T-helper 2 cell treated with Interferon-gamma antibody and Interleukin-4, amounts not matched to agents 100 ng/mL and 5 ng/mL, for 36 hours (primary cell): ENCODE data around the gene CYP4B1. TPM values are rescaled to one million over a fixed set of nuclear protein-coding genes. Genes with fewer than 3 reads are reported as not detected.
"Not testable (repeated sequence)": the region's sequence is repeated elsewhere in the genome, so short reads cannot be mapped to it uniquely, and the experiment has no call there.

Experiments
- intact Hi-C: fragments of 100-400 bp; cut with micrococcal nuclease; formaldehyde crosslinking; loops from one replicate; pipeline ENCODE4 v1.15.1; 2023
- total RNA-seq: library from RNA; stranded (reverse); gene quantifications from 2 replicates; pipeline ENCODE4 v1.2.3, GENCODE V29; 2022

Gene CYP4B1
- total RNA-seq, 1 donor from 2014 or later, result not detected

DNA sequence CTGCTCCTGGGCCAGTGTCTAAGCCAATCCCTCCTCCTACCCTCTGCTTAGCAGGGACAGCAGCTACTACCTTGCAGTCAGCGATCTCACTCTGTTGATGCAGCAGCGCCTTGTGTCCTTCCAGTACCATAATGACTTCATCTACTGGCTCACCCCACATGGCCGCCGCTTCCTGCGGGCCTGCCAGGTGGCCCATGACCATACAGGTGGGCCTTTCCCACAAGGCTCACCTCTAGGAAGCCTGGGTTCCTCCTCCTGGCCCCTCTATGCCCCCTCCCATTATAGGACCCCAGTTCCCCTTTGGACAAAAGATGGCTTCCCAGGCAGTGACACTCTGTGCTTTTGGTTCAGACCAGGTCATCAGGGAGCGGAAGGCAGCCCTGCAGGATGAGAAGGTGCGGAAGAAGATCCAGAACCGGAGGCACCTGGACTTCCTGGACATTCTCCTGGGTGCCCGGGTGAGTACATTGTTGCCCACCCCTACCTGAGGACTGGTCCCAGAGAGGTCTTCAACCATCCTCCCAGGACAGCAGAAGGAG lies 15.1 kb downstream of the CYP4B1 start:
- intact Hi-C loops, result no loop called here

DNA sequence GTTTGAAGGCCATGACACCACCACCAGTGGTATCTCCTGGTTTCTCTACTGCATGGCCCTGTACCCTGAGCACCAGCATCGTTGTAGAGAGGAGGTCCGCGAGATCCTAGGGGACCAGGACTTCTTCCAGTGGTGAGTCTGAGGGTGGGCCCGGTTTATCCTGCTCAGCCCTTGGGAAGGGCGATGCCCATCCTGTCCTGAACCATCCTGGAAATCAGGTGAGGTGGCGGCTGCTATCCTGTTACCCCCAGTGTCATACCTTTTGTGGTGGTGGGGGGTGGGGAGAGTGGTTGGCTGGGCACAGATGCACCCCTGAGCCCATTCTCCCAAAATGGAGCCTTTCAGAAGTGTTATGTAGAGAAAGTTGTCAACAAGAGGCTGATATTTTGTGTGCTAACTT lies 16.3 kb downstream of the CYP4B1 start:
- intact Hi-C loops, result no loop called here

DNA sequence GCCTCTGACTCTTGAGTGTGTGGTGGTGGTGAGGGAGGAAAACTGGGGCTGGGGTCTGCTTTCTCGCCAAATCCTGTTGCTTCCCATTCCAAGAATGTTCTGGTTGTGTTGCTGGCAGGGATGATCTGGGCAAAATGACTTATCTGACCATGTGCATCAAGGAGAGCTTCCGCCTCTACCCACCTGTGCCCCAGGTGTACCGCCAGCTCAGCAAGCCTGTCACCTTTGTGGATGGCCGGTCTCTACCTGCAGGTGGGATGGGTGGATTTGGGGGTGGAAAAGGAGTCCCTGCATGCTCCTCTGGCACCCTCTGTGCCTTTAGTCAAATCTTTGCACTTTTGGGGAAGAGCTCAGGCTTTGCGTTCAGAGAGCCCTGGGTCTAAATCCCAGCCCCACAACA lies 18.1 kb downstream of the CYP4B1 start:
- intact Hi-C loops, result no loop called here

- intact Hi-C loops, result no loop called here
These were observed 19.0 kb downstream of the CYP4B1 start for GRCh38 chr1:46817814-46818213.

GRCh38 chr1:46818591-46818990 lies 19.7 kb downstream of the CYP4B1 start:
- intact Hi-C loops, result no loop called here

DNA sequence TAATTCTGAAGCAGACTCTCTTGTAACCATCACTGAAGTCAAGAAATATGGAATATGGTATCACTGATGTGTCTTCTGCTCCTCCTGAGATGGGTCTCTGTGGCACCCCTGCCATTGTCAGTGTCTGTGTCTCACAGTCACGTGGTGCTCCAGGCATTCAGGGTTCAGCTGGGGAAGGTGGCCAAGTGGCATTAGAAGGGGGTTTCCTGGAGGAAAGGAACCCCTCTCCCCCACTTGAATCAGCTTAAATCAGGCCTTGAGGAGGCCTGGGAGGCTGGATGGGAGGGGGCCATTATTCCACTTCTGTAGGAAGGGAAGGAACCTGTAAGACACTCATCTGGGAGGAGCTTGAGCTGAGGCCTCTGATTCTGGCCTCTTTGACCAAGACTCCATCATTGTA lies 20.5 kb downstream of the CYP4B1 start:
- intact Hi-C loops, result no loop called here

GRCh38 chr1:46820076-46820475 lies 21.2 kb downstream of the CYP4B1 start:
- intact Hi-C loops, result no loop called here

DNA sequence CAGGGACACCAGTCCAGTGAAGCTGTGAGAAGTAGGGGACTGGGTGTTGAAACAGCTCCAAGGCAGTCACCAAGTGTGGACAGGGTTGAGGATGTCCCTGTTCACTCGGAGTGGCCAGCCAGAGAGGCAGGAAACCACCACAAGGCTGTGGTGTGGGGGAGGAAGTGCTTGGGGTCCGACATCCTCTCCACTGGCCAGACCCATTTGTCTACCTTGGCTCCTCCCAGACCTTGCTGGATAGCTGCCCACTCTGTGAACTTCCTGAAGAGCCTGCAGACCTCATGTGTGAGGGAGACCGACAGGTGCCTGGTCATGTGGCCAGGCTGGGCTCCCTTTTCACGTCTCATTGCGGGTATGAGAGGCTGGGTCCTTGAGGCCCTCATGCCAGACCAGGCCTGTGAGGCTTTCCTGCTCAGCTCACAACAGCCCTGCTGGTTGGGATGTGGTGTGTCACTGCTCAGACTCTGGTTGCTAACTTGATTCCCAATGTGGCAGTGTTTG lies 21.8 kb downstream of the CYP4B1 start:
- intact Hi-C loops, result no loop called here

DNA sequence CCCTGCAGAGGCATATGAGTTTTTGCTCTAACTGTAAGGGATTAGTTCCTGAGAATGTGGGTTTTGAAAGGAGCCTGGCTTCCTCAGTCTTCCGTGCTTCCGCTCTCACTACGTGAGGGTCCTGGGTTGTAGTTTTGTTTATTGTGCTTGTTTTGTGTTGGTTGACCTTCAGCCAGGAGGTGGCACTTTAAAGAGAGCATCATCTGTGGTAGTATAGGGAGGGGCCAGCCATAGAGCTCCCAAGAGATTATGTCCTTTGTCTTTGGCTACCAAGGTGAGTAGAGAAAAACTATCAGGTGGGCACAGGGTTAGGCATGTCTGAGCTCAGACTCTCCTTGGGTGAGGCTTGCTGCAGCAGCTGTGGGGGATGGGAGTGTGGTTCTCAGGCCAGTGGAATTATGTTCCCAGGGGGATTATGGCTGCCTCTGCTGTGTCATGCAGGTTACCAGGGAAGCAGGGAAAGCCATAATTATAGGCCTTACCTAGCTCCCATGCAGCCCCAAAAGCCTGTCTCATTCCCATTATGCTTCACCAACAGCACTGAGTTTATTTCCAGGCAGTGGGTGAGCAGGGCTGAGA lies 23.5 kb downstream of the CYP4B1 start:
- intact Hi-C loops, result no loop called here

GRCh38 chr1:46823151-46823550 lies 24.3 kb downstream of the CYP4B1 start:
- intact Hi-C loops, result no loop called here

DNA sequence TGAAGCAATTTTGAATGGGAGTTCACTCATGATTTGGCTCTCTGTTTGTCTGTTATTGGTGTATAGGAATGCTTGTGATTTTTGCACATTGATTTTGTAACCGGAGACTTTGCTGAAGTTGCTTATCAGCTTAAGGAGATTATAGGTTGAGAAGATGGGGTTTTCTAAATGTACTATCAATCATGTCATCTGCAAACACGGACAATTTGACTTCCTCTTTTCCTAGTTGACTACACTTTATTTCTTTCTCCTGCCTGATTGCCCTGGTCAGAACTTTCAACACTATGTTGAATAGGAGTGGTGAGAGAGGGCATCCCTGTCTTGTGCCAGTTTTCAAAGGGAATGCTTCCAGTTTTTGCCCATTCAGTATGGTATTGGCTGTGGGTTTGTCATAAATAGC lies 28.0 kb downstream of the CYP4B1 start:
- intact Hi-C loops, result not testable (repeated sequence)

DNA sequence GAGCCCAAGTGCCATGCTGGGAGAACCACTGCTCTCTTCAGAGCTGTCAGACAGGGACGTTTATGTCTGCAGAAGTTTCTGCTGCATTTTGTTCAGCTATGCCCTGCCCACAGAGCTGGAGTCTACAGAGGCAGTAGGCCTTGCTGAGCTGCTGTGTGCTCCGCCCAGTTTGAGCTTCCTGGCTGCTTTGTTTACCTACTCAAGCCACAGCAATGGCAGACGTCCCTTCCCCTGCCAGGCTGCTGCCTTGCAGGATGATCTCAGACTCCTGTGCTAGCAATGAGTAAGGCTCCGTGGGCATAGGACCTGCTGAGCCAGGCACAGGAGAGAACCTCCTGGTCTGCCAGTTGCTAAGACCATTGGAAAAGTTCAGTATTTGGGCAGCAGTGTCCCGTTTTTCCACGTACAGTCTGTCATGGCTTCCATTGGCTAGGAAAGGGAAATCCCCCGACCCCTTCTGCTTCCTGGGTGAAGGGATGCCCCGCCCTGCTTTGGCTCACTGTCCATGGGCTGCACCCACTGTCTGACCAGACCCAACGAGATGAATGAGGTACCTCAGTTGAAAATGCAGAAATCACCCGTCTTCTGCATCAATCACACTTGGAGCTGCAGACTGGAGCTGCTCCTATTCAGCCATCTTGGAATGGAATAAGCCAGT lies 31.9 kb downstream of the CYP4B1 start:
- intact Hi-C loops, result no loop called here

DNA sequence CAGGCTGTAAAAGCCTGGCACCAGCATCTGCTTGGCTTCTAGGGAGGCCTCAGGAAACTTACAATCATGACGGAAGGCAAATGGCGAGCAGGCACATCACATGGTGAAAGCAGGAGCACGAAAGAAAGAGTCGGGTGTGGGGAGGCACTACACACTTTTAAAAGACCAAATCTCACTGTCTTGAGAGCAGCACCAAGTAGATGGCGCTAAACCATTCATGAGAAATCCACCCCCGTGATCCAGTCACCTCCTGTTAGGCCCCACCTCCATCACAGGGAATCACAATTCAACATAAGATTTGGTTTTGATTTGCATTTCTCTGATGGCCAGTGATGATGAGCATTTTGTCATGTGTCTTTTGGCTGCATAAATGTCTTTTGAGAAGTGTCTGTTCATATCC lies 36.6 kb downstream of the CYP4B1 start:
- intact Hi-C loops, result not testable (repeated sequence)

GRCh38 chr1:46846386-46846785 lies 47.5 kb downstream of the CYP4B1 start:
- intact Hi-C loops, result not testable (repeated sequence)

DNA sequence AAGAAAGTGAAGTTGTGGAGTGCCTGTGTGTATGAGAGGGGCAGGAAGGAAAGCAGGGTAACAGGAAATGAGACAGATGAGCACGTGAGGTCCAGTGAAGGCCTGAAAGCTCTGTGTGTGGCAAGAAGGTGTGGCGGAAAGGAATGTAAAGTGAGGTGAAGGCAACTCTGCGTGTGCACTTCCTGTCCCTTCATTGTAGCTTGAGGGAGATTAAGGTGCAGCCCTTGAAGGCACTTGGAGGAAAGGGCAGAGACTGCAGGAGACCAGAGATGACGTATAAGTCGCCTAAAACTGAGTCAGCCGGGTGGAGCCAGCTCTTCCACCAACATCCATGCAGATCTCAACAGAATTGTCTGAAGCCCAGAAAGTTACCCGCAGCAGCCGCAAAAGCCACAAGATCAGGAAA lies 58.8 kb downstream of the CYP4B1 start:
- intact Hi-C loops, result not testable (repeated sequence)

- intact Hi-C loops, result no loop called here
These were observed 63.5 kb downstream of the CYP4B1 start for GRCh38 chr1:46862348-46862747.

Other genes starting within 250 kb of the CYP4B1 start
- not detected in 2 replicates for gene KNCN, start 247.4 kb upstream of the CYP4B1 start, total RNA-seq
- 71.7 and 75.4 TPM in 2 replicates for gene MKNK1, start 194.8 kb upstream of the CYP4B1 start, total RNA-seq
- gene MOB3C, start 182.2 kb upstream of the CYP4B1 start, total RNA-seq, result 18.9 and 19.3 TPM in 2 replicates
- 50.7 and 52.0 TPM in 2 replicates for gene ATPAF1, start 130.7 kb upstream of the CYP4B1 start, total RNA-seq
- not detected in 2 replicates for gene TEX38, start 127.2 kb upstream of the CYP4B1 start, total RNA-seq
- 88.3 and 90.2 TPM in 2 replicates for gene EFCAB14, start 79.9 kb upstream of the CYP4B1 start, total RNA-seq
- gene CYP4A11, start 142.4 kb downstream of the CYP4B1 start, total RNA-seq, result not detected in 2 replicates
- not detected in 2 replicates for gene CYP4X1, start 224.6 kb downstream of the CYP4B1 start, total RNA-seq